H9 (cell line): ENCODE measurements around the gene AANAT. TPM values are rescaled to one million over a fixed set of nuclear protein-coding genes. Genes with fewer than 3 reads are reported as not detected.

Source experiments
- DNase-seq: peaks from one replicate; pipeline ENCODE4 v3.0.0-alpha.2; 2017
- H2AFZ ChIP-seq: one replicate; pipeline ENCODE4 v1.6.1; 2013; ENCODE audit warnings: mild to moderate bottlenecking, low read length, control low read depth, moderate library complexity
- H2AK5ac ChIP-seq: 2 replicates; pipeline ENCODE4 v1.6.1; 2013; ENCODE audit warnings: low read length, control low read depth, mixed read lengths; ENCODE audit not compliant: insufficient read length
- H2BK120ac ChIP-seq: one replicate; pipeline ENCODE4 v1.6.1; 2013; ENCODE audit warnings: low read depth, mild to moderate bottlenecking, low read length, control low read depth, inconsistent platforms; ENCODE audit not compliant: poor library complexity, severe bottlenecking
- H2BK12ac ChIP-seq: 2 replicates; pipeline ENCODE4 v1.6.1; 2013; ENCODE audit warnings: low read length, control low read depth, mixed read lengths, low read depth; ENCODE audit not compliant: insufficient read length
- H2BK15ac ChIP-seq: 2 replicates; pipeline ENCODE4 v1.6.1; 2013; ENCODE audit warnings: low read depth, low read length, control low read depth
- H2BK20ac ChIP-seq: one replicate; pipeline ENCODE4 v1.6.1; 2013; ENCODE audit warnings: low read depth, mild to moderate bottlenecking, low read length, control low read depth, inconsistent platforms; ENCODE audit not compliant: poor library complexity, severe bottlenecking
- H2BK5ac ChIP-seq: 2 replicates; pipeline ENCODE4 v1.6.1; 2013; ENCODE audit warnings: low read length, control low read depth, mixed read lengths; ENCODE audit not compliant: insufficient read length
- H3K14ac ChIP-seq: 2 replicates; pipeline ENCODE4 v1.6.1; 2013; ENCODE audit warnings: low read length, control low read depth; ENCODE audit not compliant: insufficient read depth
- H3K18ac ChIP-seq: 2 replicates; pipeline ENCODE4 v1.6.1; 2013; ENCODE audit warnings: low read depth, mild to moderate bottlenecking, mixed read lengths, low read length, control low read depth; ENCODE audit not compliant: insufficient read length
- H3K23ac ChIP-seq: 2 replicates; pipeline ENCODE4 v1.6.1; 2013; ENCODE audit warnings: low read length, control low read depth, mixed read lengths, low read depth; ENCODE audit not compliant: insufficient read length
- H3K23me2 ChIP-seq: 2 replicates; pipeline ENCODE4 v1.6.1; 2013; ENCODE audit warnings: low read depth, mild to moderate bottlenecking, mixed read lengths, low read length, control low read depth; ENCODE audit not compliant: insufficient read length, poor library complexity, severe bottlenecking
- H3K27ac ChIP-seq: 2 replicates; pipeline ENCODE4 v1.5.1; 2013; ENCODE audit warnings: low read length, control low read depth, mixed read lengths, low read depth; ENCODE audit not compliant: insufficient read length
- H3K27me3 ChIP-seq: 2 replicates; pipeline ENCODE4 v1.6.1; 2013; ENCODE audit warnings: low read length, control low read depth, inconsistent platforms; ENCODE audit not compliant: insufficient read depth
- H3K4ac ChIP-seq: 2 replicates; pipeline ENCODE4 v1.6.1; 2013; ENCODE audit warnings: low read depth, mild to moderate bottlenecking, control low read depth, inconsistent platforms, low read length, moderate library complexity
- H3K4me1 ChIP-seq: 2 replicates; pipeline ENCODE4 v1.6.1; 2013; ENCODE audit warnings: low read length, control low read depth, inconsistent platforms; ENCODE audit not compliant: insufficient read depth
- H3K4me2 ChIP-seq: 2 replicates; pipeline ENCODE4 v1.6.1; 2013; ENCODE audit warnings: low read length, control low read depth, mixed read lengths; ENCODE audit not compliant: insufficient read length, insufficient read depth
- H3K56ac ChIP-seq: 2 replicates; pipeline ENCODE4 v1.6.1; 2013; ENCODE audit warnings: low read depth, mild to moderate bottlenecking, mixed read lengths, low read length, control low read depth; ENCODE audit not compliant: insufficient read length
- H3K79me1 ChIP-seq: 2 replicates; pipeline ENCODE4 v1.6.1; 2013; ENCODE audit warnings: low read depth, mild to moderate bottlenecking, moderate library complexity, low read length, control low read depth, inconsistent platforms; ENCODE audit not compliant: insufficient read depth, poor library complexity, severe bottlenecking
- H3K79me2 ChIP-seq: 2 replicates; pipeline ENCODE4 v1.6.1; 2013; ENCODE audit warnings: low read length, control low read depth, inconsistent platforms; ENCODE audit not compliant: insufficient read depth
- H3K9ac ChIP-seq: 2 replicates; pipeline ENCODE4 v1.6.1; 2013; ENCODE audit warnings: low read length, control low read depth, mixed read lengths; ENCODE audit not compliant: insufficient read length; ENCODE audit errors: extremely low read depth
- H3K9me3 ChIP-seq: one replicate; pipeline ENCODE4 v1.6.1; 2013; ENCODE audit warnings: low read depth, low read length, inconsistent platforms; ENCODE audit not compliant: control insufficient read depth
- H3T11ph ChIP-seq: one replicate; pipeline ENCODE4 v1.6.1; 2013; ENCODE audit warnings: mild to moderate bottlenecking, low read length, control low read depth, inconsistent platforms
- H4K20me1 ChIP-seq: one replicate; pipeline ENCODE4 v1.6.1; 2013; ENCODE audit not compliant: control insufficient read depth, insufficient read length, insufficient read depth
- H4K5ac ChIP-seq: 2 replicates; pipeline ENCODE4 v1.6.1; 2013; ENCODE audit warnings: low read depth, mild to moderate bottlenecking, mixed read lengths, low read length, control low read depth; ENCODE audit not compliant: insufficient read length
- H4K8ac ChIP-seq: replicated peaks from 2 replicates; pipeline ENCODE4 v1.6.1; 2013; ENCODE audit warnings: low read length, control low read depth, mixed read lengths, low read depth; ENCODE audit not compliant: insufficient read length
- H4K91ac ChIP-seq: 2 replicates; pipeline ENCODE4 v1.6.1; 2013; ENCODE audit warnings: low read depth, mild to moderate bottlenecking, moderate library complexity, mixed read lengths, low read length, control low read depth; ENCODE audit not compliant: insufficient read length
- H3K27ac Mint-ChIP-seq, 3 experiments: 2 replicates in 2 of 3; 3 replicates in 1 of 3; pipeline ENCODE4 v1.8.0; 2020 to 2021; ENCODE audit warnings: mixed read lengths in 3 of 3, mild to moderate bottlenecking in 1 of 3, moderate library complexity in 1 of 3
- H3K27me3 Mint-ChIP-seq: 2 replicates; pipeline ENCODE4 v1.8.0; 2021; ENCODE audit warnings: low read depth, mild to moderate bottlenecking, moderate library complexity, mixed read lengths
- H3K36me3 Mint-ChIP-seq, 3 experiments: 2 replicates in 2 of 3; 3 replicates in 1 of 3; pipeline ENCODE4 v1.8.0; 2020 to 2021; ENCODE audit warnings: low read depth in 3 of 3, mixed read lengths in 3 of 3; ENCODE audit not compliant: insufficient read depth in 1 of 3
- H3K4me1 Mint-ChIP-seq, 2 experiments: 2 replicates each; pipeline ENCODE4 v1.8.0; 2020; ENCODE audit warnings: mixed read lengths in 2 of 2
- H3K4me3 Mint-ChIP-seq, 2 experiments: 2 replicates in 1 of 2; 3 replicates in 1 of 2; pipeline ENCODE4 v1.8.0; 2020 to 2021; ENCODE audit warnings: mild to moderate bottlenecking in 2 of 2, mixed read lengths in 2 of 2, moderate library complexity in 1 of 2
- H3K9me3 Mint-ChIP-seq, 2 experiments: 2 replicates in 1 of 2; 3 replicates in 1 of 2; pipeline ENCODE4 v1.8.0; 2020; ENCODE audit warnings: mild to moderate bottlenecking in 2 of 2, mixed read lengths in 2 of 2, moderate library complexity in 1 of 2
- WGBS: extraction: QIAGEN DNeasy Blood & Tissue Kit; methylation state at CpG from one replicate; pipeline ENCODE4 v1.1.7; 2013; ENCODE audit warnings: missing lambda C conversion rate, low lambda C conversion rate, mixed read lengths; ENCODE audit not compliant: insufficient read length; ENCODE audit errors: extremely low coverage; 5-methylcytosine and 5-hydroxymethylcytosine counted together
- total RNA-seq: library from RNA; stranded (reverse); gene quantifications from 2 replicates; pipeline ENCODE4 v1.2.1, GENCODE V29; 2021
- TF ChIP-seq, protein P1 (sequence below): fragments of 200-600 bp; sonication (generic); conservative IDR thresholded peaks from 3 replicates; pipeline ENCODE4 v1.8.0; 2021; ENCODE audit warnings: antibody characterized with exemption, mild to moderate bottlenecking

AANAT gene
- total RNA-seq, 1 experiment from 2014 or later = 0.55 TPM

DNA sequence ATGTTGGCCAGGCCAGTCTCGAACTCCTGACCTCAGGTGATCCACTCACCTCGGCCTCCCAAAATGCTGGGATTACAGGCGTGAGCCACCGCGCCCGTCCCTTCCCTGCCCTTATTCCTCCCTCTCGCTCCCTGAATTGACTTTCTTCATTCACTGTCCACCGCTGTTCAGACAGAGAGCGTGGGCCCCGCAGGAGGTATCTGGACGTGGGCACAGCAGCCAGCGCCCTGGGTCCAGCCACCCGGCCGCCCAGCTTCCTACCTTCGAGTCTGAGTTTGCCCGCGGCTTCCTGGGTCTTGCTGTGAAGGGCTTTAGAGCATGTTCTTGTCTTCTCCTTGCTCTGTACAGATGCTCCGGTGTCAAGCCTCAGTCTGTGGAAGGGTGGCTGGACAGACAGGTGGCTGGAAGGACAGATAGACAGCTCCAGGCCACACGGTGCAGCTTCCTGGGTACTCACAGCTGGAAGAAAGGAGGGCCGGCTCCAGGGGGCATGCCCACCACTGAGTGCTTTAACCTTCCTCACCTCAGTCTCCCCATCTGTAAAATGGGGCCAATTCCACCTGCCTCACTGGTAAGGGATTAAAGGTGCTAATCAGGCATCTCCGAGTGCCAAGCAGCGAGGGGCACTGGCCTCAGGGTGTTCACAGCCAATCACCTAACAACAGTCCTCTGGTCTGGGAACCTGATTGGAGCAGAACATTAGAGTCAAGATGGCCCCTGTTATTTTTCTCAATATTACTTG lies 20.2 kb downstream of the AANAT start:
- Histone ChIP-seq H2AK5ac (no peak overlapping the region), H3T11ph (no peak overlapping the region), H4K8ac (no peak overlapping the region), H4K5ac (no peak overlapping the region), H2BK12ac (no peak overlapping the region), H2BK5ac (no peak overlapping the region), H3K4me1 (no peaks in the 10 kb centered on the region), H2BK15ac (no peak overlapping the region), H3K79me1 (no peaks in the 10 kb centered on the region), H3K23me2 (no peaks in the 10 kb centered on the region), H4K20me1 (no peaks in the 10 kb centered on the region), H3K27me3 (no peaks in the 10 kb centered on the region), H3K4ac (no peak overlapping the region), H3K79me2 (no peaks in the 10 kb centered on the region), H3K56ac (no peak overlapping the region), H4K91ac (no peak overlapping the region), H2BK20ac (no peak overlapping the region), H3K27ac (no peak overlapping the region), H2AFZ (no peak overlapping the region), H3K14ac (no peak overlapping the region), H3K23ac (no peak overlapping the region), H3K4me2 (no peak overlapping the region), H3K9me3 (no peaks in the 10 kb centered on the region), H3K9ac (no peak overlapping the region), H3K18ac (no peak overlapping the region), H2BK120ac (no peak overlapping the region)
- Mint-ChIP-seq H3K27me3 (peaks cover 2% of the 10 kb centered on the region; the same call in 1 of the 2 replicates), H3K4me1 (peaks cover 12 to 14% of the 10 kb centered on the region in 2 experiments), H3K27ac (peak overlapping the region in 1 of 3 experiments; percentile 93; a peak in 1 of 7 replicates), H3K36me3 (peaks cover 0 to 8% (median 6%) of the 10 kb centered on the region in 3 experiments; a peak in 3 of 7 replicates), H3K4me3 (no peak overlapping the region), H3K9me3 (no peaks in the 10 kb centered on the region)
- TF ChIP-seq, protein P1, sequence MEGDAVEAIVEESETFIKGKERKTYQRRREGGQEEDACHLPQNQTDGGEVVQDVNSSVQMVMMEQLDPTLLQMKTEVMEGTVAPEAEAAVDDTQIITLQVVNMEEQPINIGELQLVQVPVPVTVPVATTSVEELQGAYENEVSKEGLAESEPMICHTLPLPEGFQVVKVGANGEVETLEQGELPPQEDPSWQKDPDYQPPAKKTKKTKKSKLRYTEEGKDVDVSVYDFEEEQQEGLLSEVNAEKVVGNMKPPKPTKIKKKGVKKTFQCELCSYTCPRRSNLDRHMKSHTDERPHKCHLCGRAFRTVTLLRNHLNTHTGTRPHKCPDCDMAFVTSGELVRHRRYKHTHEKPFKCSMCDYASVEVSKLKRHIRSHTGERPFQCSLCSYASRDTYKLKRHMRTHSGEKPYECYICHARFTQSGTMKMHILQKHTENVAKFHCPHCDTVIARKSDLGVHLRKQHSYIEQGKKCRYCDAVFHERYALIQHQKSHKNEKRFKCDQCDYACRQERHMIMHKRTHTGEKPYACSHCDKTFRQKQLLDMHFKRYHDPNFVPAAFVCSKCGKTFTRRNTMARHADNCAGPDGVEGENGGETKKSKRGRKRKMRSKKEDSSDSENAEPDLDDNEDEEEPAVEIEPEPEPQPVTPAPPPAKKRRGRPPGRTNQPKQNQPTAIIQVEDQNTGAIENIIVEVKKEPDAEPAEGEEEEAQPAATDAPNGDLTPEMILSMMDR = no peak
- WGBS = no CpG with 5 or more reads among the region's 22 CpGs
- no peak for DNase-seq
